ENCODE measurements around the gene EHD4.

The EHD4 gene

DNA sequence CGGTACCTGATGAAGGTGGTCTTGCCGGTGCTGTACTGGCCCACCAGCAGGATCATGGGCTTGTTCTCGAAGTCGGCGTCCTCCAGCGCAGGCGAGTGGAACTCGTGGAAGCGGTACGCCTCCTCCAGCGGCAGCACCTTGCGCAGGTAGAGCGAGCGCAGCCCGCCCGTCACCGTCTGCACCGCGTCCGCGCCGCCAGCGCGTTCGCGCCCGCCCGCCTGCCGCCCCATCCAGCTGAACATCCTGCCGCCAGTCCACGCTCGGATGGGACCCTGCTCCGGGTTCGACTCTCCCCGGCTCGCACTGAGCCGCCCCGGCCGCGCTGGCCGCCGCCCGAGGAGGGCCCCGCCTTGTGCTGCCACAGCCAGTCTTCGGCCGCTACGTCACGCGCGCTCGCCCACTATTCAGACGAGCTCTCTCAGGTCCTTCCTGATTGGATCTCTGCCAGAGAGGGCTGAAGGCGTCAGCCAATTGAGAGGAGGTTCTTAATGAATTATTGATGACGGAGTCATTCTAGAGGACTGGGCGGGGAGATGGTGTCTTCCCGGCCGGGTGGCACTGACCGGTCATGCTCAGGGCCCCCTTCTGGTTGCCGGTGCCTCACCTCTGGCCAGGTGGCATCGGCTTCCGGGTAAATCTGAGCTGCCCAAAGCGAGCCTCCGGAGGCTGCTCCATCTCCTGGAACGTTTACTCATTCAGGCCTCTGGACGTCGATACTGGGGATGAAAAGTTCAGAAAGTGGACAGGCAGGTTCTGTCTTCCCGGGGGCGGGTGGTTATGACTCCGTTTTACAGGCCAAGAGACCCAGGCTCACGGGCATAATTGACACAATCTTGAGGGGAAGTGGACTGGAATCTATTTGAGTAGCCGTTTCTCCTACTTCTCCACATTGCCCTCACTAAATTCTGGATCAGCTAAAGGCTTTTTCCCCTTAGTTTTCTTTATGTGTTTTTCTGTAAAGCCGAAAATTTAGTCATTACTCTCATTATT lies at the start of gene EHD4:
EHD4 (minus strand) TSS at position 305 of the 990 bp plus-strand sequence; CDS start at position 242, 63 bp downstream.
- Mint-ChIP-seq H3K27ac (peak within 1 kb of the TSS; percentile 95), H3K4me1 (peaks cover 52% of the 10 kb centered on the region), H3K9me3 (no peaks in the 10 kb centered on the region), H3K36me3 (peaks cover 48% of the 10 kb centered on the region), H3K4me3 (peak within 1 kb of the TSS; percentile 90)
- ATAC-seq: peak; percentile 88
- peak; percentile 87 to 97 for DNase-seq (ENCODE audit: low spot score in 2 of 2)

DNA sequence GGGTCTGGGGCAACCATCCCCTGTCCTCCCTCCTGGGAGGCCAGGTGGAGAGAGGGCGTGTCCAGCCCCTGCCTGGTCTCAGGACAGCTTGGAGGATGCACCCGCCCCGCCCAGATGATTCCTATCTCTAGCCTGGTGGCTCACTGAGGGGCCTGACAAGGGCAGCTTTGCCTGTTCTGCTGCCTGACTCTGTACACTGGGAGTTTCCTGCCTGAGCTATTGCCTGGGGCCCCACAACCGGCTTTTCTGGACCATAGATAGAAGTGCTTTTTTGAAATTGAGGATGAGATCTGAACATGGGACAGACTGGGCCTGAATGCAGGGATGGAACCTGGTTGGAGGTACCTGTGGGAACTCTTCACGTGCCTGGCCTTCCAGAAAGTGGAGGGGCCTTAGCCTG lies 49.2 kb upstream of the EHD4 start:
- DNase-seq (ENCODE audit: low spot score in 2 of 2) (no peak), ATAC-seq (no peak)
- Mint-ChIP-seq H3K4me1 (no peaks in the 10 kb centered on the region), H3K9me3 (no peaks in the 10 kb centered on the region), H3K27ac (no peak overlapping the region), H3K4me3 (no peak overlapping the region), H3K36me3 (no peaks in the 10 kb centered on the region)

DNA sequence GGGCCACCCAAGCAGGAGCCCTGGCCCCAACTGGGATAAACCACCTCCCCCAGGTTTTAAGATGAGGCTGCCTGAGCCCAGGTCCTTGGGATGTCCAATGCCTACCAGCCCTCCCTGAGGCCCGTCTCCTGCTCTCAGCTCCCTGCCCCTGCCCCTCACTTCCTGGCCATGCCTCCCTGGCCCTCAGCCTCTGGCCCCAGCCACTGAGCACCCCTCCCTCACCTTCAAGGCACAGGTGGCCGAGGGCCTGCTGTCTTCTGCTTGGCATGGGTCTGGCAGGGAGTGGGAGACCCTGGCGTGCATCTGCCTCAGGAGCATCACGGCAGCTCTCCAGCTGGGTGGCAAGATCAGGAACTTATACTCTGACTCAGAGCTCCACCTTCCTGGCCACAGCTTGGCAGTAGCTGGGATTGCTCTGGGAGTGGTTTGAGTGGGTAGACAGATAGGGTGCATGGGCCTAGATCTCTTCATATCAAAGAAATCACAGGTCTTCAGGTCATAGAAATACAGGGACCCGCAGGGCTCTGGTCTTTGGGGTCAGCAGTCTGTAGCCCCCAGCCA lies 48.4 kb upstream of the EHD4 start, which contains the start of gene PLA2G4E:
PLA2G4E (minus strand) TSS at position 330 of the 561 bp plus-strand sequence; CDS start at position 318, 12 bp downstream.
- no peak for ATAC-seq
- Mint-ChIP-seq H3K4me3 (no peak within 1 kb of the TSS), H3K4me1 (no peaks in the 10 kb centered on the region), H3K36me3 (no peaks in the 10 kb centered on the region), H3K27ac (peak within 1 kb of the TSS; percentile 40), H3K9me3 (no peaks in the 10 kb centered on the region)
- DNase-seq (ENCODE audit: low spot score in 2 of 2): no peak

DNA sequence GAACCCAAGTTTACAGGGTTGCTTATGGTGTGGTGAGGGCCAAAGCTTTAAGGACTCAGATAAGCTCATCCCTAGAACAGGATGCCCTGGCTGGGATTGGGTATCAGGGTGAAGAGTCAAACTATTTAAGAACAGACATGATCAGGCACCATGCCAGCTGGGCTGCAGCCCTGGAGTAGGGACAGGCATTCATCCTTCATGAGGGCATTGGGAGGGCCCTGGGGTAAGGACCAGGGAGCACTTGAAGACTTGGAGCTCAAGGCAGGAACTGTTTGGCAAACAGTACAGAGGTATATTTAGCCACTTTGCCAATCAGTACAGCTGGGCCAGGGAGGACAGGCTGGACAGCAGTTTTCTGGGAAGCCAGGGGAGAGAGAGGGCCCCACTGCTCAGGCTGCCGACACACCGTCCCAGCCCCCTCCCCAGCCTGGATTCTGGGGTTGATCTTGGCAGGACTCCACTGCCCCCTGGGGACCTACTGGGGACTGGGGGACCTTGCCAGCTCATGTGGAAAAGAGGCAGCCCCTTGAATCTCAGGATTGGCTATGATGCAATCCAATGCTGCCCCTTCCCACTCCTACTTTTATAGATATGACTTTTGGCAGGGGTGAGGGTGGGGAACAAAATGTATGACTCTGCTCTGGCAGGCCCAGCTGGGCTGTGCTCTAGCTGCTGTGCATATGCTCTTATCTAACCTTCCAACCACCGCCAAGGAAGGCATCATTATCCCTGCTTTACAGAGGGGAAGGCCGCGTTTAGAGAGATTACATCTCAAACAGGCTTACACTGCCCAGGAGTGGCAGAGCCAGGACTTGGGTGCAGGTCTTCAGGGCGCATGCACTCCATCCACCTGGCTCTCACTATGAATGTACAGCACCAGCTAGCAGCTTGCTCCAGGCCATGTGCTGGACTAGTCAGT lies 46.2 kb upstream of the EHD4 start:
- no peak for ATAC-seq
- Mint-ChIP-seq H3K36me3 (no peaks in the 10 kb centered on the region), H3K27ac (no peak overlapping the region)

DNA sequence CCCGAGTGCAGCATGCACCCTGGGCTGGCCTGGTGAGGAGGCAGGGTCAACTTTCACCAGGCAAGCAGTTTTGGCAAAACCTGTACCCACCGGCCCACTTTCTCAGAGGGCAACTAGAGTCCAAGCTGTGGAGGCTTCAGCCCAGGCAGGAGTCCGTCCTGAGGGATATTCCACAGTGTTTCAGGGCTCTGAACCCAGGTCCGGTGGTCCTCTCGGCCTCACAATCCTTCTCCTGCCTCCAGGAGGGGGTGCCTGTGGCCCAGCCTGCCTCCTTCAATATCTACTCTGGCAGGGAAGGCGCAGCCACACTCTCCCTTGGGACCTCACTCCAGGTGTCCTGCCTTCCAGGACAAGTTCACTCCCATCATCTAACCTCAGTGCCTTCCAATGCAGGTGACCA lies 44.6 kb upstream of the EHD4 start:
- no peak for DNase-seq (ENCODE audit: low spot score in 2 of 2)
- H3K9me3 Mint-ChIP-seq: no peaks in the 10 kb centered on the region
- no peak overlapping the region for H3K27ac Mint-ChIP-seq
- H3K4me3 Mint-ChIP-seq: no peak overlapping the region
- peaks cover 5% of the 10 kb centered on the region for H3K4me1 Mint-ChIP-seq
- ATAC-seq: no peak
- H3K36me3 Mint-ChIP-seq: no peaks in the 10 kb centered on the region

More for the DNA sequence above, 46.2 kb upstream of the EHD4 start:
- no peak overlapping the region for H3K4me3 Mint-ChIP-seq
- no peaks in the 10 kb centered on the region for H3K4me1 Mint-ChIP-seq
- H3K9me3 Mint-ChIP-seq: no peaks in the 10 kb centered on the region
- DNase-seq (ENCODE audit: low spot score in 2 of 2): no peak

DNA sequence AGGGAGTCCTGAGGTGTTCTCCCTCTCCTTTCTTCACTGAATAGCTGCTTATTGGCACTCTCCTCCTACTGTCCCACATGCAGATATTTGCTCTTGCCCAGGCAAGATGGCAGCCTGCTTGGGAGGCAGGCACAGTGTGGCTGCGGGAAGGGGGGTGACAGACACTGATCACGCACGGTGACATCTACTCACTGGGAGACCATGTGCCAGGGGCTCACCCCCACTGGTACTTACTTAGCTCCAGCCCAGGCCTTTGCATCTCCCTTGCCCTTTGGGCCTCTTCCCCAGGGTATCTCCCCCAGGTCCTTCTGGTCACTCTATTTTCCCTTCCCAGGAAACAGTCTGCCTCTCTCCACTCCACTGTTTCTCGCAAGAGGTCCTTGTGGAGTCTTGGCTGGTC lies 42.0 kb upstream of the EHD4 start:
- Mint-ChIP-seq H3K9me3 (no peaks in the 10 kb centered on the region), H3K4me1 (peaks cover 25% of the 10 kb centered on the region), H3K36me3 (no peaks in the 10 kb centered on the region), H3K4me3 (no peak overlapping the region), H3K27ac (peak overlapping the region; percentile 43)
- ATAC-seq: no peak
- DNase-seq (ENCODE audit: low spot score in 2 of 2): no peak

DNA sequence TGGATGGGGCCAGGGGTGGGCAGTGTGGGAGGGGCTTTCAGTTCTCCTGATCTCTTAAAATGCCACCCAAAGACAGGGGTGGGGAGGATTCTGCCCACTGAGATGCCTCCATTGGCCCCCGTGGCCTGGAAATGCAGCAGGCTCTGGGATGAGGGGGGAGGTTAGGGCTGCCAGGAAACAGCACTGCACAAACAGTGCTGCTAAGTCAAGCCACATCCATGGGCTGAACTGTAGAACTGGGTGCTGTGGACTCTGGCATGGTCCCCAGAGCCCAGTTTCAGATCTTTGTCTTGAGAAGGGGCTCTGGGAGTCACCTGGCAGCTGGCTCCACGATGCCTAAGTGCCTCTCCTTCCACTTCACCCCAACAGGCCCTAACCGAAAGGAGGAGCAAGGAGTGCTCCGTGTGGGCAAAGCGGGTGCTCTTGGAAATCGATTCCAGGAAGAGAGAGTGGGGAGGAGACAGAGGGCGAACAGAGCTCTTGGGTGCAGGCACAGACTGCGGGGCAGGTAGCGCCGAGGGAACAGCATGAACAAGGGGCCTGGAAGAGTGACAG lies 40.6 kb upstream of the EHD4 start:
- H3K4me3 Mint-ChIP-seq: no peak overlapping the region
- no peak overlapping the region for H3K27ac Mint-ChIP-seq
- peaks cover 29% of the 10 kb centered on the region for H3K4me1 Mint-ChIP-seq
- ATAC-seq (no peak), DNase-seq (ENCODE audit: low spot score in 2 of 2) (no peak)
- no peaks in the 10 kb centered on the region for H3K9me3 Mint-ChIP-seq
- H3K36me3 Mint-ChIP-seq: no peaks in the 10 kb centered on the region

DNA sequence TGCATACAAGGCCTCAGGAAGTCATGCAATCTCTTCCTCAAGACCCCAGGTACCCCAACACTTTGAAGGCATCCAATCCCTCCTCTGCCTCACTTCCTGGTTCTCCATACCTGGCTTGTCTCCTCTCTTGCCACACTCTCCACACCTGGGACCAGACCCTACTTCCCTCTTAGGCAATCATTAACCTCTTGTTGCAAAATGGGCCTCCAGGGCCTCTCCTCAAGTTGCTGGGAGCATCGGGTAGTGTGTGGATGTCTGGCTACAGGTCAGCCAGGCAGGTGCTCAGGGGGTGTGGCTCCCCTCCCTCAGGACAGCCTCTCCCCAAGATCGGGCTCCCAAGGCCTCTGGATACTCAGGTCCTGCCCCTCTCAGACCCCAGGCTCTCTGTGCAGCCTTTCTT lies 39.9 kb upstream of the EHD4 start:
- no peaks in the 10 kb centered on the region for H3K9me3 Mint-ChIP-seq
- ATAC-seq: no peak

DNA sequence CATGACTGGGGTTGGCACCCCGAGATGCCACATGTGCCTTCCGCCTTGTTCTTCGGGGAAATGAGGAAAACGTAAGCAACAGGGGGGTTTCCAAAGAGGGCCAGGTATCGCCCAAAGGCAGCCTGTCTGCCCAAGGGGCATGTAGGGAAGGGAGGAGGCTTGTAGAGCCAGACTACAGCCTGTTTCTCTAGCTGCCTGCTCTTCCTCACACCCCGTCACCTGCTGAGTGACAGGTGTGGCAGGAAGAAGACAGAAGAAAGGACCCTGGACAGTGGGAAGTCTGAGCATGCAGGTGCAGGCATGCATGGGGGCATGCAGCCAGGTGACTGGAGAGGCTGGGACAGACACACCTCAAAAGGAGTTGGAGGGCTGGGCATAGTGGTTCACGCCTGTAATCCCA lies 38.7 kb upstream of the EHD4 start:
- ATAC-seq (no peak), DNase-seq (ENCODE audit: low spot score in 2 of 2) (no peak)
- Mint-ChIP-seq H3K4me3 (no peak overlapping the region), H3K27ac (peak overlapping the region; percentile 85), H3K36me3 (no peaks in the 10 kb centered on the region), H3K4me1 (peaks cover 36% of the 10 kb centered on the region), H3K9me3 (no peaks in the 10 kb centered on the region)

More for the DNA sequence above, 39.9 kb upstream of the EHD4 start:
- no peaks in the 10 kb centered on the region for H3K36me3 Mint-ChIP-seq
- peak overlapping the region; percentile 64 for H3K27ac Mint-ChIP-seq
- no peak for DNase-seq (ENCODE audit: low spot score in 2 of 2)
- peaks cover 34% of the 10 kb centered on the region for H3K4me1 Mint-ChIP-seq
- H3K4me3 Mint-ChIP-seq: no peak overlapping the region

DNA sequence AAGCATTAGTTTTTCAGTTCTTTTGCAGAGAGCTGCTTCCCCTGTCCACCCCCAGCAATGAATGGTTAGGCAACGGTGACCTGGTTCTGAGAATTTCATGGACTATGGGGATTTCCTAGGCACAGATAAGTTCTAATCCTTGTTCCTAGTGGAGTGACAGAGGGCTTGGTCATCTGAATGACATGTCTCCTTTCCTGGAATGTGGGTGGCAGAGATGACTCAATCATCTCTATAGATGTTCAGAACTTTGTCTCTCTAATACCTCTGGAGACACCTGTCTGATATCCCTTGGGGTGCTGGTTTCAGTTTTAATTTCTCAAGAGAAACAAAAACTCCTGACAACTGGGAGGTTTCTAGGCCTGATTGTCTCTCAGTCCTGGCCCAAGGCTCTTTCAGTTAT lies 38.1 kb upstream of the EHD4 start:
- H3K4me1 Mint-ChIP-seq: peaks cover 36% of the 10 kb centered on the region
- ATAC-seq (peak; percentile 69), DNase-seq (ENCODE audit: low spot score in 2 of 2) (no peak)
- no peak overlapping the region for H3K4me3 Mint-ChIP-seq
- no peaks in the 10 kb centered on the region for H3K9me3 Mint-ChIP-seq
- no peaks in the 10 kb centered on the region for H3K36me3 Mint-ChIP-seq
- H3K27ac Mint-ChIP-seq: peak overlapping the region; percentile 85

DNA sequence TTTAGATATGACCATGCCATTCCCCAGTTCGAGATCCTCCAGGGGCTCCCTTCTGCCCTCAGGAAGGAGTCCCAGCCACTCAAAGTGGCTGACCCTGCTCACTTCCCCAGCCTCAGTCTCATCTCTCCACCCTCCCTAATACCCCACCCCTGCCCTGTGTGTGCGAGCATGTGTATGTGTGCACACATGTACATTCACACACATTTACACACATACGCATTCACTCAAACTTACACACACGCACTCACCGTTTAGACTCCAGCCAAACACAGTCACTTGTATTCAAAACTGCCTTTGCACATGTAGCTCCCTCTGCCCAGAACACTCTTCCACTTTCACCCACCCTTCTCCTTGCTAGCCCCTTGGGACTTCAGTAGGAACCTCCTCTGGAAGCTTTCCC lies 37.1 kb upstream of the EHD4 start:
- Mint-ChIP-seq H3K4me1 (peaks cover 36% of the 10 kb centered on the region), H3K27ac (peak overlapping the region; percentile 30), H3K9me3 (no peaks in the 10 kb centered on the region), H3K4me3 (no peak overlapping the region), H3K36me3 (no peaks in the 10 kb centered on the region)
- no peak for ATAC-seq
- no peak for DNase-seq (ENCODE audit: low spot score in 2 of 2)

DNA sequence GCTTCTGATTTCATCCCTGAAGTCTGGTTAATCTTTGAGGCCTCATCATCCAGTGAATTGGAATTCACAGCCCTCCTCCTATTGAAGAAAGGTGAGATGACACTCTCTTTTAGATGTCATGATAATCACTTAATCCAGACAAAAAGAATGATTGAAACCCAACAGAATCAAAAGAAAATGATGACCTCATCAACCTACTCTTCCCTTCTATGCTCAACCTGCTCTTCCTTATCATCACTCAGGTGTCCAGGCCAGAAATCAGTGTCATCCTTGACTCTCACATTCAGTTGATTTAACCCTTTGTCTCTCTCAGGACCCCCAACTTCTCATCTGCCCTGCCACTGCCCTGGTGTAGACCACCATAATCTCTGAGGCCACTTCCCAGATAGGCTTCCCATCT lies 36.7 kb upstream of the EHD4 start:
- H3K36me3 Mint-ChIP-seq: no peaks in the 10 kb centered on the region
- peak overlapping the region; percentile 30 for H3K27ac Mint-ChIP-seq
- no peak for DNase-seq (ENCODE audit: low spot score in 2 of 2)
- ATAC-seq: no peak
- no peaks in the 10 kb centered on the region for H3K9me3 Mint-ChIP-seq
- H3K4me1 Mint-ChIP-seq: peaks cover 36% of the 10 kb centered on the region
- no peak overlapping the region for H3K4me3 Mint-ChIP-seq

DNA sequence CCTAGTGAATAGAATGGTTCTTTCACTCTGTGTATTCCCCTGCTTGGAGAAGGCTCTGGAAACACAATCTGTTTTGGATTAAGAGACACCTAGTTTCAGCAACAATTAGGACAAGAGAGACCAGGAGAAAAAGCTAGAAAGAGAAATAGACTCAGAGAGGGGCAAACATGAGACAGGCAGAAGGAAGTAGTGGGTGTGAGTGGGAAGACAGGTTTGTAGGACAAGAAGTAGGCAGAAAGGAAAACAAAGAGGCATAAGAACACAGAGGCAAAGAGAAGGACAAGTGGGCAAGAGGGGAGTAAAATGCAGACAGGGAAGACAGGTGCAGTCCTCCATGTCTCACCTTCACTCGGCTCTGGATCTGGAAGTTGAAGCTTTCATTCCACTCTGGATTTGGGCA lies 35.0 kb upstream of the EHD4 start:
- Mint-ChIP-seq H3K27ac (no peak overlapping the region), H3K9me3 (no peaks in the 10 kb centered on the region)

DNA sequence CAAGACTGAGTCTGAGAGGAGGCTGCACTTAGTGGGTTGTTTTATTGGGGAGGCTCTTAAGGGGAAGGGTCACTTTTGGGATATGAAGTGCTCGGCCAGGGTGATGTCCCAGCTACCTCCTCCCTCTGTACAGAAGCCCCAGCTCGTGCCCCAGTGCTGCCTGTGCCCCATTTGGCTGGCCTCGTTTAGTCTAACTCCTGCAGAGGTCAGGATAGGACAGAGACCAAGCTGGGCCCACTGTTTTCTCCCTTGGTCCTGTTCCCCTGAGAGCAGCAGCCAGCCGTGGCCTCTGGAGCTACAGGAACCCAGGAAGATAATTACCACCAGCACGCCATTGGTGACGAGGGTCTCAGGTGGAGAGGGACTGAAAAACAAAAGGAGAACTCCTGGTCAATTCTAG lies 30.0 kb upstream of the EHD4 start:
- DNase-seq (ENCODE audit: low spot score in 2 of 2) (no peak), ATAC-seq (no peak)
- Mint-ChIP-seq H3K9me3 (no peaks in the 10 kb centered on the region), H3K36me3 (no peaks in the 10 kb centered on the region), H3K27ac (no peak overlapping the region), H3K4me1 (peaks cover 13% of the 10 kb centered on the region), H3K4me3 (no peak overlapping the region)

More for the DNA sequence above, 35.0 kb upstream of the EHD4 start:
- ATAC-seq (no peak), DNase-seq (ENCODE audit: low spot score in 2 of 2) (no peak)
- Mint-ChIP-seq H3K4me1 (peaks cover 35% of the 10 kb centered on the region), H3K4me3 (no peak overlapping the region), H3K36me3 (no peaks in the 10 kb centered on the region)

DNA sequence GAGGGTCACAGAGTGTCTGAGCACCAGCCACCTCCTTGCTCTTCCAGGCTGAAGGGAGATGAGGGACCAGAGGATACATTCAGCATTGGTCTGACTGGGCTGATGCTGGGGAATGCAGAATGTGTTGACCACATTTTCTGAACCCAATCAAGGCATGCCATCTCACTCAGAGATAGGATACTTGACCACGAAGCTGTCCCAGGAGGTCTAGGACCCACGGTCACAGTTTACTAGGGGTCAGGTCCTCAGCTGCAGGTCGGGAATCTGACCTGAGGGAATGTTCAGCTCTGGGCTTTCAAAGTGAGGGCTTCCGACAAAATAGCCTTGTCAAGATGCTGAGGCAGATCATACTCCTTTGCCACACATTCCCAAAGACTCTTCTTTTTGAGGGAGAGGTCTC lies 28.9 kb upstream of the EHD4 start:
- no peak for DNase-seq (ENCODE audit: low spot score in 2 of 2)
- ATAC-seq: no peak
- Mint-ChIP-seq H3K4me1 (peaks cover 10% of the 10 kb centered on the region), H3K36me3 (no peaks in the 10 kb centered on the region), H3K27ac (no peak overlapping the region), H3K9me3 (no peaks in the 10 kb centered on the region), H3K4me3 (no peak overlapping the region)

All from stimulated activated effector memory CD8-positive, alpha-beta T cell treated with anti-CD3 and anti-CD28 coated beads, Interleukin-12 subunit alpha, Interleukin-12 subunit beta, amount 100 ng/mL, for 72 hours (primary cell).